RWPE1 (cell line): ENCODE measurements around the gene BNIP3.
A peak's percentile ranks its signal among the peaks of the same experiment; 100 is the strongest.
"Not testable (repeated sequence)": the region's sequence is repeated elsewhere in the genome, so short reads cannot be mapped to it uniquely, and the experiment has no call there.

ENCODE experiments used
- CTCF ChIA-PET: fragments of 350-600 bp; sonication (Branson Sonifier 250); formaldehyde crosslinking; extraction: SDS; loops from one replicate; lab custom pipeline; 2021; lab: Yijun Ruan, JAX
- POLR2A ChIA-PET: fragments of 400-600 bp; formaldehyde crosslinking; extraction: SDS; loops from one replicate; lab custom pipeline; 2020; ENCODE audit warnings: antibody characterized with exemption; ENCODE audit not compliant: low non-redundant PET; lab: Yijun Ruan, JAX
- DNase-seq: peaks from one replicate; pipeline ENCODE4 v3.0.0; 2012; ENCODE audit warnings: low spot score
- H3K27ac ChIP-seq: fragments of 450-650 bp; 2 replicates; pipeline ENCODE4 v1.5.1; 2017
- CTCF ChIP-seq: fragments of 450-650 bp; conservative IDR thresholded peaks from 2 replicates; pipeline ENCODE4 v1.5.1; 2017; ENCODE audit warnings: low read depth, mild to moderate bottlenecking

BNIP3 gene

GRCh38 chr10:131993275-131993674 lies 11.6 kb upstream of the BNIP3 start:
- ChIA-PET CTCF (interaction anchor here (1.2 to 1.3 kb wide), 2 partner anchors 30 to 107 kb away, joined by 3 to 5 read pairs; no protein-coding TSS in a partner anchor), POLR2A (no interaction called here)
- no peak for TF ChIP-seq CTCF
- DNase-seq = no peak
- no peak overlapping the region for H3K27ac ChIP-seq

GRCh38 chr10:131991726-131992125 lies 10.0 kb upstream of the BNIP3 start:
- CTCF ChIA-PET = interaction anchor here (1.2 kb wide), 1 partner anchor 31 kb away, joined by 3 read pairs; no protein-coding TSS in a partner anchor
- no peak for DNase-seq
- POLR2A ChIA-PET = no interaction called here
- no peak for TF ChIP-seq CTCF
- H3K27ac ChIP-seq = no peak overlapping the region

GRCh38 chr10:131987786-131988185 lies 6.1 kb upstream of the BNIP3 start:
- DNase-seq, POLR2A ChIA-PET: not testable (repeated sequence)

GRCh38 chr10:131987301-131987700 lies 5.6 kb upstream of the BNIP3 start:
- POLR2A ChIA-PET, CTCF ChIA-PET: not testable (repeated sequence)

More at GRCh38 chr10:131987786-131988185, 6.1 kb upstream of the BNIP3 start:
- H3K27ac ChIP-seq, CTCF ChIA-PET: not testable (repeated sequence)

GRCh38 chr10:131986851-131987250 lies 5.1 kb upstream of the BNIP3 start:
- POLR2A ChIA-PET, DNase-seq, H3K27ac ChIP-seq: not testable (repeated sequence)
- CTCF ChIA-PET = interaction anchor here (0.7 kb wide), 1 partner anchor 252 kb away, joined by 4 read pairs; no protein-coding TSS in a partner anchor

More at GRCh38 chr10:131987301-131987700, 5.6 kb upstream of the BNIP3 start:
- DNase-seq, H3K27ac ChIP-seq: not testable (repeated sequence)

- peak; percentile 86 for DNase-seq
- ChIA-PET POLR2A (interaction anchor here (0.6 to 1.0 kb wide), 2 partner anchors 39 to 91 kb away, joined by 4 to 5 read pairs; no protein-coding TSS in a partner anchor), CTCF (interaction anchor here (0.6 to 2.0 kb wide), 2 partner anchors 39 to 1148 kb away, joined by 3 to 8 read pairs; no protein-coding TSS in a partner anchor)
- H3K27ac ChIP-seq = no peak overlapping the region
- no peak for TF ChIP-seq CTCF
Measured at GRCh38 chr10:131983780-131984179, 2.1 kb upstream of the BNIP3 start.

- no peak for TF ChIP-seq CTCF
- no peak for DNase-seq
- POLR2A ChIA-PET = no interaction called here
- 0 out of 2 replicates have a peak overlapping the region, but pooled peaks have one; percentile 59 for H3K27ac ChIP-seq
- CTCF ChIA-PET = interaction anchor here (0.6 to 2.0 kb wide), 4 partner anchors 25 to 1149 kb away, joined by 3 to 8 read pairs (median 4); no protein-coding TSS in a partner anchor
Measured at GRCh38 chr10:131982796-131983195, 1.1 kb upstream of the BNIP3 start.

GRCh38 chr10:131982185-131982756 lies 548 bp upstream of the BNIP3 start:
- TF ChIP-seq CTCF = no peak
- ChIA-PET CTCF (interaction anchor here (0.6 to 2.3 kb wide), 3 partner anchors 26 to 160 kb away, joined by 3 to 19 read pairs (median 5); no protein-coding TSS in a partner anchor), POLR2A (no interaction called here)
- H3K27ac ChIP-seq = peak overlapping the region; percentile 59
- DNase-seq = no peak
